ENCODE data around the gene OPN4. TPM values are rescaled to one million over a fixed set of nuclear protein-coding genes. Genes with fewer than 3 reads are reported as not detected.
A peak's percentile ranks its signal among the peaks of the same experiment; 100 is the strongest.

OPN4 gene
- total and polyA plus RNA-seq, 2 of the 8 experiments (the other 6 are each of a cell fraction or from before 2014, with no cell fraction given) = not detected

DNA sequence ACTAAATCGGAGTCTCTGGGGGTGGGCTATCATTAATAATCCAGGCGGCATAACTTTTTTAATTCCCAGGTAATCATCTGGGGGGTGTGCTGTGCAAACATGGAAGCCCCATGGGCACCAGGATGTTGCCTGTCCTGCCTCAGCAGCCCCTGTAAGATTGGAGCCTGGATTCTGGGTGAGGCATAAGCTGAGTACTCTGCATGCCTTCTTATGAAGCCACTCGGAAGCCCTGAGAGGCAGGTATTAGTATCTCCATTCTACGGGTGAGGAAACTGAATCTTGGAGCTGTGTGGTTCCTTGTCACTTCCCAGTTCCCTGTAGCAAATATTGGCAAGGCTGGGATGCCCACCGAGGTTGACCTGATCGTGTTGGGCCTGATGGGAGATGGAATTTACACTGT, 7.4 kb upstream of the OPN4 start:
- Histone ChIP-seq H2BK5ac (ENCODE audit: low read depth, low read length) (no peak overlapping the region), H2BK20ac (ENCODE audit: low read length) (no peak overlapping the region), H4K5ac (ENCODE audit: insufficient read length, low read depth, low read length) (no peak overlapping the region), H3K4ac (replicated peaks; ENCODE audit: insufficient read length, low read depth, low read length) (no peak overlapping the region), H3K4me2 (ENCODE audit: insufficient read depth in 1 of 2, low read depth in 2 of 2, low read length in 2 of 2) (no peak overlapping the region), H3K4me3 (ENCODE audit: extremely low read depth in 1 of 4, insufficient read depth in 2 of 4, low read depth in 3 of 4, low read length in 4 of 4) (no peak overlapping the region), H3K4me1 (replicated peaks in 1 of 4; ENCODE audit: control insufficient read depth in 3 of 4, insufficient read depth in 4 of 4, low read length in 3 of 4) (no peaks in the 10 kb centered on the region; a peak in 1 of 7 replicates), H3K36me3 (ENCODE audit: control insufficient read depth in 2 of 4, insufficient read depth in 4 of 4, low read length in 3 of 4) (no peaks in the 10 kb centered on the region), H4K20me1 (replicated peaks in 1 of 2; ENCODE audit: control insufficient read depth in 1 of 2, insufficient read depth in 2 of 2, low read length in 2 of 2) (no peaks in the 10 kb centered on the region), H2BK12ac (ENCODE audit: low read depth, low read length) (no peak overlapping the region), H3K23me2 (ENCODE audit: low read depth, low read length) (no peaks in the 10 kb centered on the region), H3K79me1 (ENCODE audit: low read depth, low read length) (no peaks in the 10 kb centered on the region), H3K79me2 (ENCODE audit: control insufficient read depth in 1 of 2, insufficient read depth in 2 of 2, low read length in 2 of 2) (no peaks in the 10 kb centered on the region), H3K27me3 (replicated peaks in 1 of 4; ENCODE audit: control insufficient read depth in 3 of 4, extremely low read depth in 1 of 4, insufficient read depth in 3 of 4, low read length in 3 of 4) (0 out of 7 replicates have a peak, but pooled peaks cover 0 to 2% (median 0%) of the 10 kb centered on the region in 4 experiments), H4K8ac (ENCODE audit: extremely low read depth, insufficient read depth, low read length) (no peak overlapping the region), H2BK120ac (replicated peaks; ENCODE audit: low read depth, low read length) (no peak overlapping the region), H3K23ac (ENCODE audit: insufficient read length) (no peak overlapping the region), H3K56ac (replicated peaks; ENCODE audit: insufficient read length, low read depth, low read length) (no peak overlapping the region), H3K9me3 (ENCODE audit: insufficient read depth in 2 of 2, low read depth in 1 of 2, low read length in 1 of 2) (no peaks in the 10 kb centered on the region), H2AFZ (ENCODE audit: low read length) (no peak overlapping the region), H3K18ac (ENCODE audit: extremely low read depth, low read length) (no peak overlapping the region), H4K91ac (replicated peaks; ENCODE audit: insufficient read length, low read length) (no peak overlapping the region), H3K9ac (replicated peaks in 1 of 4; ENCODE audit: extremely low read depth in 1 of 4, low read depth in 3 of 4, low read length in 3 of 4) (no peak overlapping the region), H3K14ac (ENCODE audit: insufficient read length) (no peak overlapping the region), H2BK15ac (ENCODE audit: low read length) (no peak overlapping the region), H3K27ac (ENCODE audit: low read depth, low read length) (no peak overlapping the region), H2AK5ac (ENCODE audit: low read depth, low read length) (no peak overlapping the region)
- peak in 1 of 2 experiments; percentile 38 for DNase-seq (ENCODE audit: low read depth in 1 of 2, low spot score in 2 of 2)
- ChIA-PET CTCF (ENCODE audit: partially characterized antibody) (interaction anchor here (0.9 to 6.3 kb wide), 4 partner anchors 13 to 323 kb away, joined by 3 to 57 read pairs (median 3); no protein-coding TSS in a partner anchor), POLR2A (ENCODE audit: partially characterized antibody) (no interaction called here)
- no peak for FAIRE-seq
- 82% methylated on average over 6 of the region's 6 CpGs; no CpG with 5 or more reads in 1 of the 2 experiments for WGBS, 2 experiments (ENCODE audit: extremely low coverage in 1 of 2, insufficient coverage in 1 of 2, insufficient read length in 1 of 2, insufficient replicate concordance in 2 of 2, low coverage in 1 of 2, low lambda C conversion rate in 2 of 2, missing lambda C conversion rate in 1 of 2)
- no peak for TF ChIP-seq CBX8 (IDR thresholded peaks at IDR 0.05; ENCODE audit: borderline replicate concordance, low read depth, low read length)

Measured in H1 (cell line).